Transverse colon (tissue), 4 donors: ENCODE measurements around the gene GPR179. TPM values are rescaled to one million over a fixed set of nuclear protein-coding genes. Genes with fewer than 3 reads are reported as not detected.

Experiments
- DNase-seq: peaks from one replicate; pipeline ENCODE4 v3.0.0-alpha.2; 2019
- H3K27ac ChIP-seq, 4 donors: fragments of 200-600 bp; sonication (generic); 2 replicates each; pipeline ENCODE4 v1.5.1; 2016 to 2018; ENCODE audit warnings: inconsistent platforms in 4 of 4
- H3K27me3 ChIP-seq: fragments of 200-600 bp; sonication (generic); 2 replicates; pipeline ENCODE4 v1.5.1; 2017; ENCODE audit warnings: inconsistent platforms
- H3K36me3 ChIP-seq, 4 donors: fragments of 200-600 bp; sonication (generic); 2 replicates each; pipeline ENCODE4 v1.5.1; 2017 to 2019; ENCODE audit warnings: inconsistent platforms in 4 of 4
- H3K4me1 ChIP-seq, 4 donors: fragments of 200-600 bp; sonication (generic); 2 replicates each; pipeline ENCODE4 v1.5.1; 2017 to 2020; ENCODE audit warnings: inconsistent platforms in 4 of 4
- H3K4me3 ChIP-seq, 4 donors: fragments of 200-600 bp; sonication (generic); 1 replicate in 1 of 4; 2 replicates in 3 of 4; pipeline versions ENCODE4 v1.5.1 to v1.6.1; 2017 to 2019; ENCODE audit warnings: inconsistent platforms in 4 of 4
- H3K9me3 ChIP-seq, 2 donors: fragments of 200-600 bp; sonication (generic); 2 replicates each; pipeline ENCODE4 v1.5.1; 2017 to 2019; ENCODE audit warnings: inconsistent platforms in 2 of 2
- EP300 ChIP-seq: sonication (generic); formaldehyde crosslinking; IDR thresholded peaks from one replicate; pipeline ENCODE4 v1.6.1; 2017; ENCODE audit warnings: antibody characterized with exemption, low read depth
- POLR2A ChIP-seq: fragments of 450-650 bp; IDR thresholded peaks from one replicate; pipeline ENCODE4 v1.6.1; 2016; ENCODE audit warnings: antibody characterized with exemption, mild to moderate bottlenecking, moderate library complexity
- POLR2AphosphoS5 ChIP-seq, 3 donors: sonication (generic); formaldehyde crosslinking; IDR thresholded peaks; one replicate each; pipeline ENCODE4 v1.6.1; 2016; ENCODE audit warnings: antibody characterized with exemption in 3 of 3
- WGBS, 2 donors: methylation state at CpG; one replicate each; pipeline ENCODE4 v1.1.5; 2018; ENCODE audit warnings: low coverage in 1 of 2; 5-methylcytosine and 5-hydroxymethylcytosine counted together
- in situ Hi-C, 4 donors: fragments of 200-750 bp; cut with MboI; loops; one replicate each; pipeline versions ENCODE4 v1.15.0 to v1.15.1; 2017; ENCODE audit warnings: low sequenced_read_pairs in 3 of 4, low pct_ligation_motif_present in 1 of 4, low pct_unique_long_range_greater_than_20kb in 1 of 4
- intact Hi-C: fragments of 100-400 bp; cut with DNase I; formaldehyde crosslinking; loops from one replicate; pipeline ENCODE4 v1.15.1; 2023; ENCODE audit warnings: low total_unique reads
- total RNA-seq, 4 donors: library from RNA; depleted of rRNA; stranded (reverse); fragments of >200 nt; gene quantifications; one replicate each; pipeline ENCODE4 v1.1.0, GENCODE V29; 2016
- TF ChIP-seq, protein P1 (sequence below), 5 experiments: fragments of 200-600 bp in 3 of 5; fragments of 450-650 bp in 2 of 5; sonication (generic) in 3 of 5; IDR thresholded peaks; 1 replicate in 2 of 5; 2 replicates in 3 of 5; pipeline ENCODE4 v1.5.1; 2016 to 2017; ENCODE audit warnings: antibody characterized with exemption in 5 of 5, inconsistent platforms in 3 of 5, mild to moderate bottlenecking in 2 of 5, moderate library complexity in 1 of 5

GPR179 gene
- total RNA-seq, 4 donors from 2014 or later, result under 0.01 to 0.16 TPM; not detected in 2

DNA sequence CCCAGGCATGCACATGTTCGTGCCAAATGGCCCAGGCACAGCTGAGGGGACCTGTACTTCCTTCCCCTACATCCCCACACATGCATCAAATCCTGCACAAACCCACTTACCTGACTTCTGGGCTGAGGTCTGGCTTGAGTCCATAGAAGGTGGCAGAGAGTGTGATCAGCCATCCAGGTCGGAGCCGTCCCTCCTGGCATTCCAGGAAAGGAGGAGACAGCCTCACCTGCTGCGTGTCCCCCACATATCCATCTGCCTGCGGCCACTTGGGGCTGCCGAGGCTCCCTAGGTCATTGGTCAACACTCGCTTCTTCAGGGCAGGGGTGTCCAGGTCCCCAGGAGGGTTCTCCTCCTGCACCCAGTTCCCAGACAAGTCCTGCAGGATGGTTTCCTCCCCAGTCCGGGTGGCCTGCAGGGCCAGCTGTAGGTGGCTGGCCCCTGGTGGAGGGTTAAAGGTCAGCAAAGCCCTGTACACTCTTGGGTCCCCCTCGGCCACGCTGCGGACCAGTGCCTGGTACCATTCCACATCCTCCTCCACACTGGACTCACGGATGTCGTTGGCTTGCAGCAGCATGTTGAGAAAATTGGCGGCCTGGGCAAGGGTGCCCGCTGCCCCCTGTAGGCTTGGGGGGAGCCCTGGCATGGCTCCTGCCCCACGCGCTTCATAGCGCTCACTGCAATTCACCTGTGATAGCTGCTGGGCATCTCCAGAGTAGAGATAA lies 709 bp downstream of the GPR179 start:
- Histone ChIP-seq H3K4me1 (peaks cover 0 to 3% (median 0%) of the 10 kb centered on the region in 4 donors), H3K27ac (no peak overlapping the region), H3K4me3 (no peak overlapping the region), H3K9me3 (no peaks in the 10 kb centered on the region), H3K36me3 (no peaks in the 10 kb centered on the region), H3K27me3 (no peaks in the 10 kb centered on the region)
- TF ChIP-seq POLR2A (no peak), POLR2AphosphoS5 (IDR thresholded peaks at IDR 0.05) (no peak), EP300 (no peak)
- TF ChIP-seq, protein P1, sequence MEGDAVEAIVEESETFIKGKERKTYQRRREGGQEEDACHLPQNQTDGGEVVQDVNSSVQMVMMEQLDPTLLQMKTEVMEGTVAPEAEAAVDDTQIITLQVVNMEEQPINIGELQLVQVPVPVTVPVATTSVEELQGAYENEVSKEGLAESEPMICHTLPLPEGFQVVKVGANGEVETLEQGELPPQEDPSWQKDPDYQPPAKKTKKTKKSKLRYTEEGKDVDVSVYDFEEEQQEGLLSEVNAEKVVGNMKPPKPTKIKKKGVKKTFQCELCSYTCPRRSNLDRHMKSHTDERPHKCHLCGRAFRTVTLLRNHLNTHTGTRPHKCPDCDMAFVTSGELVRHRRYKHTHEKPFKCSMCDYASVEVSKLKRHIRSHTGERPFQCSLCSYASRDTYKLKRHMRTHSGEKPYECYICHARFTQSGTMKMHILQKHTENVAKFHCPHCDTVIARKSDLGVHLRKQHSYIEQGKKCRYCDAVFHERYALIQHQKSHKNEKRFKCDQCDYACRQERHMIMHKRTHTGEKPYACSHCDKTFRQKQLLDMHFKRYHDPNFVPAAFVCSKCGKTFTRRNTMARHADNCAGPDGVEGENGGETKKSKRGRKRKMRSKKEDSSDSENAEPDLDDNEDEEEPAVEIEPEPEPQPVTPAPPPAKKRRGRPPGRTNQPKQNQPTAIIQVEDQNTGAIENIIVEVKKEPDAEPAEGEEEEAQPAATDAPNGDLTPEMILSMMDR (IDR thresholded peaks at IDR 0.05), result no peak
- DNase-seq, result no peak
- intact Hi-C loops (no loop called here), in situ Hi-C loops (loop anchor here in 1 of 4 donors (10.0 kb wide), 1 partner anchor 72 kb away; no protein-coding TSS in a partner anchor)
- WGBS, 2 donors, result 86% methylated on average over 14 of the region's 18 CpGs; no CpG with 5 or more reads in 1 of the 2 donors

DNA sequence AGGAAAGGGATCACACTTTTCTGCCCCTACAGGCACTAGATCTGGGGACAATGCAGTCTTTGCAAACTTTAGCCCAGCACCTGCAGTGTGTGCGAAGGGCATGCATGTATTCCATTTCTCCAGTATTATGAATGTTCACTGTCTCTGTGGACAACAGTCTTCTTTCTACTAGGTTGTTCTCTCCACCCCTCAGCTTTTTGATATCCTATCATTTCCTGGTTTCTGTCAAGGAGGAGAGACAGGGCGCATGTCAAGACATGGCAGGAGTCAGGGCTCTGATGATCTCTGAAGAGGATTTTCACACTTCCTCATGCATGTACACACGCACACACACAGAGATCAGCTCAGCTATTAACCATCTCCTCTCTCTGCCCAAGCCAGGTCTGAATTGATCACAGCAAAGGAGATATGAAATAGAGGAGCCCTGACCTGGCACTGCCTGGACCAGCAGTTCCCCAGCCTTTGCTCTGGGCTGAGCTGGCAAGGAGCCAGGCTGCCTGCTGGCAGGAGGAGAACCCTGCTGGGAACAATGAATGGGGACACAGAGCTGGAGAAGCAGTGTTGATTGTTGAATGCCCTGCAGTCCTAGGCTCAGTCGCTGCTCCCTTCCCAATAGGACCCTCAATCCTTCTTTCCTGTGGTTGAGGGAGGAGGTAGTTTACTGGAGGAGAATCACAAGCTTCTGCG lies 2.6 kb downstream of the GPR179 start:
- 65 to 100% methylated on average over 1 to 5 of the region's 5 CpGs for WGBS, 2 donors
- H3K27me3 ChIP-seq, result no peaks in the 10 kb centered on the region
- no peaks in the 10 kb centered on the region for H3K36me3 ChIP-seq
- no peak overlapping the region for H3K4me3 ChIP-seq
- in situ Hi-C loops (loop anchor here in 1 of 4 donors (10.0 kb wide), 1 partner anchor 74 kb away; no protein-coding TSS in a partner anchor), intact Hi-C loops (no loop called here)
- H3K9me3 ChIP-seq, result no peaks in the 10 kb centered on the region
- peaks cover 0 to 3% (median 0%) of the 10 kb centered on the region in 4 donors for H3K4me1 ChIP-seq
- TF ChIP-seq POLR2AphosphoS5 (IDR thresholded peaks at IDR 0.05) (no peak), POLR2A (no peak), EP300 (no peak)
- TF ChIP-seq, protein P1 (IDR thresholded peaks at IDR 0.05), result no peak
- peak; percentile 43 for DNase-seq
- no peak overlapping the region for H3K27ac ChIP-seq

DNA sequence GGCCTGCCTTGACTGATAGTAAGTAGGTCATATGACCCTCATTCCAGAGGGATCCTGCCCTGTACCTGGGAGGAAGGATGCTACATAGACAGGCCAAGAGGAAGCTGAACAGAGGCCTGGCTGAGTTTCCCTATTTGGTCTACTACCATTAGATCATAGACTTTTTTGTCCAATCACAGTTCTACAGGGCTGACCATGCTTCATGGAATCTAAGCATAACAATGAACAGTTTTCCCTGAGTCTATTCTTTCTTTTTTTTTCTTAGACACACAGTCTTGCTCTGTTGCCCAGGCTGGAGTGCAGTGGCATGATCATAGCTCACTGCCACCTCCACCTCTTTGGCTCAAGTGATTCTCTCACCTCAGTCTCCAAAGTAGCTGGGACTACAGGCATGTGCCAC lies 3.9 kb downstream of the GPR179 start:
- Histone ChIP-seq H3K4me3 (no peak overlapping the region), H3K9me3 (no peaks in the 10 kb centered on the region), H3K27ac (no peak overlapping the region), H3K36me3 (no peaks in the 10 kb centered on the region), H3K4me1 (peaks cover 0 to 3% (median 0%) of the 10 kb centered on the region in 4 donors), H3K27me3 (no peaks in the 10 kb centered on the region)
- in situ Hi-C loops, result loop anchor here in 1 of 4 donors (10.0 kb wide), 1 partner anchor 75 kb away; no protein-coding TSS in a partner anchor
- DNase-seq, result no peak
- intact Hi-C loops, result no loop called here
- TF ChIP-seq EP300 (no peak), POLR2AphosphoS5 (IDR thresholded peaks at IDR 0.05) (no peak), POLR2A (no peak)
- TF ChIP-seq, protein P1 (IDR thresholded peaks at IDR 0.05), result no peak

DNA sequence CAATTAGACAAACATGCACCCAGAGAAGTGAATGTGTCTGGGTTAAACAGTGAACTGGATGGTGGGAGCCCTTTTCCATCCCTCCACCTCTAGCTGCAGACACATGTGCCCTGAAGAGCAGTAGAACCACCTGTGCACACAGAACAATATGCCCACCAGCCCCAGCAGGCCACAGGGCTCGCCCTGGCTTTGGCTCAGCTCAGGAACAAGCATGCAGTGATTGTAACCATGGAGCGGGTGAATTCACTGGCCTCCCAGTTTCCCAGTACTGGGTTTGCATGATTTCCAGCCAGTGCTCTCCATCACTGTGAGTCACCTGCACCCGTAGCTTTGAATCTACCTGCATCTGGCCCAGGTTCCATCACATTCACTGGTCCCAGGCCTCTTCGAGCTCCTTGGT lies 5.2 kb downstream of the GPR179 start:
- no peak for TF ChIP-seq POLR2A
- TF ChIP-seq, protein P1 (IDR thresholded peaks at IDR 0.05), result no peak
- TF ChIP-seq EP300, result no peak
- no peak for TF ChIP-seq POLR2AphosphoS5 (IDR thresholded peaks at IDR 0.05)
- H3K27me3 ChIP-seq, result peaks cover 4% of the 10 kb centered on the region
- H3K9me3 ChIP-seq, result no peaks in the 10 kb centered on the region
- in situ Hi-C loops (no loop called here), intact Hi-C loops (no loop called here)
- peaks cover 0 to 3% (median 0%) of the 10 kb centered on the region in 4 donors for H3K4me1 ChIP-seq
- 91% methylated on average over 4 of the region's 4 CpGs; no CpG with 5 or more reads in 1 of the 2 donors for WGBS, 2 donors
- no peak overlapping the region for H3K4me3 ChIP-seq
- H3K27ac ChIP-seq, result no peak overlapping the region
- no peaks in the 10 kb centered on the region for H3K36me3 ChIP-seq
- no peak for DNase-seq
